PC-9 (cell line): ENCODE data around the gene OSER1. TPM values are rescaled to one million over a fixed set of nuclear protein-coding genes. Genes with fewer than 3 reads are reported as not detected.

ENCODE experiments used
- BruUV-seq: library from RNA; stranded (reverse); fragments of 400-500 nt; replicated peaks from 2 replicates; lab custom pipeline; 2021; lab: Mats Ljungman, UMichigan
- CTCF ChIA-PET: fragments of 300-600 bp; sonication (Branson Sonifier 250); formaldehyde crosslinking; loops from one replicate; lab custom pipeline; 2022; ENCODE audit warnings: antibody characterized with exemption; lab: Charles Lee
- POLR2A ChIA-PET: fragments of 300-600 bp; sonication (Branson Sonifier 250); formaldehyde crosslinking; loops from one replicate; lab custom pipeline; 2022; ENCODE audit warnings: antibody characterized with exemption; ENCODE audit not compliant: unreplicated experiment; lab: Charles Lee
- DNase-seq, 2 experiments: peaks; one replicate each; pipeline versions ENCODE4 v3.0.0 to v3.0.0-alpha.2; 2015 to 2022; ENCODE audit warnings: mixed read lengths in 1 of 2
- H2AFZ ChIP-seq: fragments of 200-600 bp; sonication (generic); 2 replicates; pipeline ENCODE4 v1.8.1; 2017; ENCODE audit warnings: antibody characterized with exemption
- H3F3A ChIP-seq: fragments of 200-600 bp; sonication (generic); 2 replicates; pipeline ENCODE4 v1.8.1; 2017; ENCODE audit warnings: antibody characterized with exemption, mild to moderate bottlenecking, low read depth; ENCODE audit not compliant: insufficient read depth
- H3K27ac ChIP-seq: fragments of 200-600 bp; sonication (generic); 2 replicates; pipeline ENCODE4 v1.6.1; 2016; ENCODE audit warnings: mixed run types
- H3K27me3 ChIP-seq: fragments of 200-600 bp; sonication (generic); 2 replicates; pipeline ENCODE4 v1.6.1; 2016; ENCODE audit warnings: low read depth, mixed run types; ENCODE audit not compliant: insufficient read depth
- H3K36me3 ChIP-seq: fragments of 200-600 bp; sonication (generic); 2 replicates; pipeline ENCODE4 v1.6.1; 2016; ENCODE audit warnings: low read depth, mixed run types
- H3K4me1 ChIP-seq: fragments of 200-600 bp; sonication (generic); replicated peaks from 2 replicates; pipeline ENCODE4 v1.6.1; 2016; ENCODE audit warnings: mixed run types; ENCODE audit not compliant: insufficient read depth
- H3K4me2 ChIP-seq: fragments of 200-600 bp; sonication (generic); 2 replicates; pipeline ENCODE4 v1.6.1; 2017; ENCODE audit warnings: mixed run types
- H3K4me3 ChIP-seq: fragments of 200-600 bp; sonication (generic); 2 replicates; pipeline ENCODE4 v1.6.1; 2016; ENCODE audit warnings: mixed run types
- H3K79me2 ChIP-seq: fragments of 200-600 bp; sonication (generic); 2 replicates; pipeline ENCODE4 v1.6.1; 2017; ENCODE audit warnings: low read depth, mixed run types
- H3K9me2 ChIP-seq: fragments of 200-600 bp; sonication (generic); 2 replicates; pipeline ENCODE4 v1.8.1; 2017; ENCODE audit warnings: mild to moderate bottlenecking; ENCODE audit not compliant: insufficient read depth
- H3K9me3 ChIP-seq: fragments of 200-600 bp; sonication (generic); 2 replicates; pipeline ENCODE4 v1.8.1; 2016; ENCODE audit warnings: low read depth; ENCODE audit not compliant: insufficient read depth
- H4K20me1 ChIP-seq: fragments of 200-600 bp; sonication (generic); 2 replicates; pipeline ENCODE4 v1.8.1; 2017; ENCODE audit not compliant: insufficient read depth
- CTCF ChIP-seq: fragments of 200-600 bp; sonication (generic); conservative IDR thresholded peaks from 2 replicates; pipeline ENCODE4 v1.6.1; 2017; ENCODE audit warnings: mixed run types, antibody characterized with exemption, mild to moderate bottlenecking, moderate library complexity
- EZH2 ChIP-seq: fragments of 200-600 bp; sonication (generic); IDR thresholded peaks from 2 replicates; pipeline ENCODE4 v1.8.0; 2017; ENCODE audit warnings: antibody characterized with exemption, low read depth
- intact Hi-C: fragments of 100-400 bp; cut with micrococcal nuclease; formaldehyde crosslinking; loops from one replicate; pipeline ENCODE4 v1.10.0; 2022; ENCODE audit not compliant: unreplicated experiment
- total RNA-seq: library from RNA; stranded (reverse); gene quantifications from 2 replicates; pipeline ENCODE4 v1.2.3, GENCODE V29; 2021

Gene OSER1
- total RNA-seq, 1 experiment from 2014 or later: 136 TPM

- Histone ChIP-seq H3K79me2 (no peaks in the 10 kb centered on the region), H3K9me3 (no peaks in the 10 kb centered on the region), H3K9me2 (no peaks in the 10 kb centered on the region), H3K4me2 (no peak overlapping the region), H4K20me1 (no peaks in the 10 kb centered on the region), H3K4me3 (no peak overlapping the region), H2AFZ (no peak overlapping the region), H3K27me3 (no peaks in the 10 kb centered on the region), H3K36me3 (no peaks in the 10 kb centered on the region), H3F3A (no peaks in the 10 kb centered on the region), H3K27ac (no peak overlapping the region), H3K4me1 (no peaks in the 10 kb centered on the region)
- BruUV-seq: no TSS peak
- POLR2A ChIA-PET: no interaction called here
- intact Hi-C loops: no loop called here
- no peak for DNase-seq
- CTCF ChIA-PET: no interaction called here
- TF ChIP-seq EZH2: no peak
- no peak for TF ChIP-seq CTCF
These were observed 11.5 kb upstream of the OSER1 start for GRCh38 chr20:44222027-44222426.

GRCh38 chr20:44221368-44221954 is 10.9 kb upstream of the OSER1 start:
- no TSS peak for BruUV-seq
- TF ChIP-seq EZH2: no peak
- no peak for TF ChIP-seq CTCF
- H3K27me3 ChIP-seq: no peaks in the 10 kb centered on the region
- POLR2A ChIA-PET: no interaction called here
- H4K20me1 ChIP-seq: no peaks in the 10 kb centered on the region
- CTCF ChIA-PET: no interaction called here
- no peaks in the 10 kb centered on the region for H3K9me2 ChIP-seq
- no peaks in the 10 kb centered on the region for H3K36me3 ChIP-seq
- DNase-seq: no peak
- H3K9me3 ChIP-seq: no peaks in the 10 kb centered on the region
- H3K4me3 ChIP-seq: no peak overlapping the region
- no peaks in the 10 kb centered on the region for H3K4me1 ChIP-seq
- no peak overlapping the region for H2AFZ ChIP-seq
- H3K27ac ChIP-seq: no peak overlapping the region
- H3F3A ChIP-seq: no peaks in the 10 kb centered on the region
- no peak overlapping the region for H3K4me2 ChIP-seq
- no peaks in the 10 kb centered on the region for H3K79me2 ChIP-seq
- intact Hi-C loops: no loop called here

DNA sequence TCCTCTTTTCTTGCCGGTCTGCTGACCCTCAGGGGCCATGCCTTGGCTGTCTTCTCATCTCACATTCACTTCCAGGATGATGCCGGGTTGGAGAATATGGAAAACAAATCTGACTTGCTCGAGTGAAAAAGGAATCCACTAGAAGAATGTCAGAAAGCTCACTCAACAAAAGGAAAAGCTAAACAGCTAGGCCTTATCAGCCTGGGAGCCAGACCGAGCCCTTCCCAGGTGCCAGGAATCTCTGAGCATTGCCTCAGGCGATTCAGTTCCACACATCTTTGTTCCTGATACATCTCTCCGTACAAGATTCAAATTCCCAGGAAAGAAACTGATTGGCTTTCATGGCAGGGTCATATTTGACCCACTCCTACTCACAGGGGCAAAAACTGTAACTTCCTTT is 9.2 kb upstream of the OSER1 start:
- POLR2A ChIA-PET: no interaction called here
- DNase-seq: no peak
- Histone ChIP-seq H3K9me2 (no peaks in the 10 kb centered on the region), H4K20me1 (no peaks in the 10 kb centered on the region), H3F3A (no peaks in the 10 kb centered on the region), H3K4me2 (no peak overlapping the region), H3K9me3 (no peaks in the 10 kb centered on the region), H3K36me3 (no peaks in the 10 kb centered on the region), H3K79me2 (no peaks in the 10 kb centered on the region), H2AFZ (no peak overlapping the region), H3K27ac (no peak overlapping the region), H3K4me1 (no peaks in the 10 kb centered on the region), H3K27me3 (no peaks in the 10 kb centered on the region), H3K4me3 (no peak overlapping the region)
- intact Hi-C loops: loop anchor here (5.0 kb wide), 2 partner anchors 463 to 772 kb away; no protein-coding TSS in a partner anchor
- CTCF ChIA-PET: no interaction called here
- TF ChIP-seq CTCF (no peak), EZH2 (no peak)
- BruUV-seq: no TSS peak
